OCI-LY1 (cell line): ENCODE data around the gene CCDC187.

Experiments
- CTCF ChIP-seq: fragments of 200-600 bp; sonication (generic), shearing (Covaris generic); IDR thresholded peaks from 2 replicates; pipeline ENCODE4 v1.5.1; 2017; ENCODE audit warnings: mild to moderate bottlenecking, antibody characterized with exemption, low read length, moderate library complexity, mixed read lengths
- EZH2 ChIP-seq: fragments of 200-600 bp; sonication (generic), shearing (Covaris generic); IDR thresholded peaks from 2 replicates; pipeline ENCODE4 v1.8.0; 2017; ENCODE audit warnings: borderline replicate concordance, mixed run types, mild to moderate bottlenecking, antibody characterized with exemption, low read length, moderate library complexity, mixed read lengths

DNA sequence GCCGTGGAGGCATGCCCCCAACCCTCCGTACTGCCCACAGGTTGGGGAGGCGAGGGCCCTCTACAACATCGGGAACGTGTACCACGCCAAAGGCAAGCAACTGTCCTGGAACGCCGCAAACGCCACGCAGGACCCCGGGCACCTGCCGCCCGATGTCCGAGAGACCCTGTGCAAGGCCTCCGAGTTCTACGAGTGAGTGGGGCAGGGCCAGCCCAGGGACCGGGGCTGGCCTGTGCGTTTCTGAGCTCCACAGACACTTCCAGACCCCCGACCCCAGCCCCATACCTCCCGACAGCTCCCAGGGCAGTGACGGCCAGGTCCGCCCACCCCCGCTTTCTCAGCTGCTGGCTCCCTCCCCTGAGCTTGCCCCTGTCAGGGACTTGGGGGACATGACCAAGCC lies 33.0 kb upstream of the CCDC187 start:
- TF ChIP-seq CTCF, result no peak
- TF ChIP-seq EZH2, result no peak
